Memory B cell (primary cell): ENCODE results near the gene ZNF521.

Experiments used
- ATAC-seq: fragments of 150-1000 bp; cut with Tn5 transposase; 2 replicates; pipeline ENCODE4 v1.10.0; 2021; ENCODE audit warnings: low read depth, mild to moderate bottlenecking, moderate library complexity
- DNase-seq, 2 donors: peaks; one replicate each; pipeline ENCODE4 v3.0.0; 2022; ENCODE audit warnings: low spot score in 2 of 2
- H3K27ac Mint-ChIP-seq: one replicate; pipeline ENCODE4 v1.8.0; 2022; ENCODE audit warnings: mild to moderate bottlenecking, moderate library complexity, mixed read lengths
- H3K27me3 Mint-ChIP-seq: one replicate; pipeline ENCODE4 v1.8.0; 2022; ENCODE audit warnings: mixed read lengths
- H3K36me3 Mint-ChIP-seq: one replicate; pipeline ENCODE4 v1.8.0; 2022; ENCODE audit warnings: mild to moderate bottlenecking, mixed read lengths
- H3K4me1 Mint-ChIP-seq: one replicate; pipeline ENCODE4 v1.8.0; 2022; ENCODE audit warnings: mixed read lengths
- H3K4me3 Mint-ChIP-seq: one replicate; pipeline ENCODE4 v1.8.0; 2022; ENCODE audit warnings: mild to moderate bottlenecking, moderate library complexity, mixed read lengths
- H3K9me3 Mint-ChIP-seq: one replicate; pipeline ENCODE4 v1.8.0; 2022; ENCODE audit warnings: mixed read lengths

Gene ZNF521

DNA sequence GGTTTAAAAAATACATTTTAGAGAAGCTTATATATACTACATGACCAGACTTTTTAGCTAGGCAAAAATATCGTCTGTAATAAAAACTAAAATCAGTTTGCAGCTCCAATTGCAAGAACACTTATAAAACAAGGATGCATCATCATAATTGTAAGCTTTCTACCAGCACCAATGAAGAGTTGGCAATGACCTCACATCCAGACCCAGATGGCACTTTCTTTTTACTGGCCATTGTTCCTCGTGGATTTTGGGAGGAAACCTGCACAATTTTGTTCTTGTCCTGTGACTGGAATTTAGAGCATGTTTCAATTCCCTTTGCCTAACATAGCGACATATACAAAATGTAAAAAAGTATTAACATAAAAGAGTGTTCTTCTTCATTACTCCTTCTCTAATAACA is 174.3 kb downstream of the ZNF521 start:
- no peak overlapping the region for H3K4me3 Mint-ChIP-seq

DNA sequence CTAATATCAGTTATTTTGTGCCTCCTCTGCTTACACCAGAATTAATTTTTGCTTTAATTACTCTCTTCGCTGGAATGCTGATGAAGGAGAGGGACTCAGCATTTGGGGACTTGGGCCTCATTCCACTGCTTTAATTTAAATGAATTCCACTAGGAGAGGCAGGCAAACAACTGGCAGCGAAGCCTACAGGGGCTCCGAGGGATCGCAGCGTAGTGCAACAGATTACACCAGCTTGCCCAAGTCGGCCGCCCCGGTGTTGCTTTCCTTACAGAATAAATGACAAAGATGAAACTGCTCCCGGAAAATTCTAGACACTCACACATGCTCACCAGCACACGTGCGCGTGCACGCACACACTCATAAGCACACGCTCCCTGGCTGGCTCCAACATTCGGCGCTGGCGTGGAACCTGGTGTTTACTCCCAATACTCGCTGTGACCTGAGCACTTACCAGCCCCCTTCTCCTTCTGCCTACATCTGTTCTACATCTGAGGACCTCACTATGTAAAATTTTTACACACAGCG is 175.4 kb downstream of the ZNF521 start:
- no peak overlapping the region for H3K4me3 Mint-ChIP-seq
- H3K27ac Mint-ChIP-seq = no peak overlapping the region
- ATAC-seq = no peak
- no peaks in the 10 kb centered on the region for H3K4me1 Mint-ChIP-seq
- H3K27me3 Mint-ChIP-seq = peaks cover 10% of the 10 kb centered on the region
- no peaks in the 10 kb centered on the region for H3K36me3 Mint-ChIP-seq
- no peaks in the 10 kb centered on the region for H3K9me3 Mint-ChIP-seq
- no peak for DNase-seq

More for the DNA sequence above, 174.3 kb downstream of the ZNF521 start:
- H3K27me3 Mint-ChIP-seq = peaks cover 10% of the 10 kb centered on the region
- ATAC-seq (no peak), DNase-seq (no peak)
- H3K36me3 Mint-ChIP-seq = no peaks in the 10 kb centered on the region
- no peak overlapping the region for H3K27ac Mint-ChIP-seq
- no peaks in the 10 kb centered on the region for H3K9me3 Mint-ChIP-seq
- H3K4me1 Mint-ChIP-seq = no peaks in the 10 kb centered on the region

DNA sequence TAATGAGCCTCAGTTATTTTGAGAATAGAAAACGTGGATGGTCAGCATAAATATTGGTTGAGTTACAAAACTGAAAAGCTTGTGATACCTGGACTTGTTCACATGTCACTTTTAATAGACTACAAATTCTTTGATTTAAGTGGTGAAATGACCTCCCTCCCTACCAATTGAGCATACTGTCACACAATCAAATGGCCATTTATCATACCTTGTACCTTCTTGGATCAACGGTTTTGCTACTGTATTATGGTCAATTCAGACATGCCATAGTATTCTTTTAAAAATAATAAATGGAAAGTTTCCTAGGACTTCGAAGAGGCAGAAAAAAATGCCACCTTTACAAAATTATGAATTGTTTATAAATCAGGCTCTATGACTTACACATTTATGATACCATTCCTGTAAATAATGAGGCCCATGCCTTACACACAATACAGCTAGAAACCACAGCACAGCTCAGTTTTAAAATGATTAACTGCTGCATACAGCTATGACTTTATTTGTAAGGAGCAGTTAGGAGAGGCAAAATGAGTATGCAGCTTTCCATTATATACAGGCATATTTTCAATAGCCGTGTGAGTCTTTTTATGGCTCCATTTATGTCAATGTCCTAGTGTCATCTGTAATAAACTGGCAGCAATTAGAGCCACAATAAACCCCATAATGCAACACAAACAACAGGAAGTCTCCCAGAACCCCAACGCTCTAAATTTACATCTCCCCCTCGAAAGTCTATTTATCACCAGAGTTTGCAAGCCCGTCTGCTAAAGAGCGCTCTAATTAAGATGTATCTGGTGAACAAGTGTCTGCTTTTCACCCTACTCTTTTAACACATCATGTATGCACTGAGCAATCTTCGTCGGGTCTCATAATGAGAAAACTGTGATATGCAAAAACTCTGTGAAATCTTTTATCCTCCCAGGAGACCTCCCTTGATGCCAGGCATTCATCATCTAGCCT is 176.1 kb downstream of the ZNF521 start:
- no peak overlapping the region for H3K27ac Mint-ChIP-seq
- no peak overlapping the region for H3K4me3 Mint-ChIP-seq
- H3K4me1 Mint-ChIP-seq = no peaks in the 10 kb centered on the region
- H3K27me3 Mint-ChIP-seq = peaks cover 8% of the 10 kb centered on the region
- H3K36me3 Mint-ChIP-seq = no peaks in the 10 kb centered on the region
- no peak for DNase-seq
- H3K9me3 Mint-ChIP-seq = no peaks in the 10 kb centered on the region
- no peak for ATAC-seq

DNA sequence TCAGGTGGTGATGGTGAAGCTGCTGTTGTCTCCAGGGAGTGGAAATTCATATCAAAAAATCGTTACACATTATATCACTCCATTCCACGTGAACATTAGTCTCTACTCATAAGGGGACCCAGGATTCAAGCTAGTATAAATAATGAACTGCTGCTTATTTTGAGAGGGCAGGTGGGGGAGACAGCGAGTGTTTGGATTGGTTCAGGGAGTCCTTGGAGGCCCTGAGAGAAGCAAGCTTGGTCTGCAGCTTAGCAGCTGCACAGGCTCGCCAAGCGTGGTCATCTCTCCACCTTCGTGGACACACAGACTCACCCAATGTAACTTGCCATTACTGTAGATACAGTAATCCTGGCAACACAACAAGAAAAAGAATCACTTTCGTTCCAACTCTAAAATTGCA is 177.6 kb downstream of the ZNF521 start:
- Mint-ChIP-seq H3K4me1 (no peaks in the 10 kb centered on the region), H3K4me3 (no peak overlapping the region), H3K36me3 (no peaks in the 10 kb centered on the region), H3K27ac (no peak overlapping the region), H3K9me3 (no peaks in the 10 kb centered on the region), H3K27me3 (peaks cover 4% of the 10 kb centered on the region)
- ATAC-seq (no peak), DNase-seq (no peak)

DNA sequence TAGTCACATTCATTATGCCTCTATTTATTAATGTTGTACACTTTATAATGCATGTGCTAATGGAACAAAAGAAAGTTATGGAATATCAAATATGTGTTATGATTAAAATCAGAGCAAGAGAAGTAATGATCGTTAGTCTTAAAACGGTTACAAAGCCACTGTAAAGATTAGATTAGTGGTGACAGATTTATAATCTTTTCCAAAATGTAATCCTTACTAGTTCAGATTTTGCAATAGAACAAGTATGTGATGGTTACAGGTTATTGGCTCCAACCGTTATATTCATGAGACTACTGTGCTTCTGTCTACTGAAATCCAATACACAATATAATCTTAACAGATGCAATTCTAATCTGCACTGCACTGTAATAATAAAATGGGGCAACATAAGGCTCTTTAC is 180.6 kb downstream of the ZNF521 start:
- H3K4me1 Mint-ChIP-seq = no peaks in the 10 kb centered on the region

DNA sequence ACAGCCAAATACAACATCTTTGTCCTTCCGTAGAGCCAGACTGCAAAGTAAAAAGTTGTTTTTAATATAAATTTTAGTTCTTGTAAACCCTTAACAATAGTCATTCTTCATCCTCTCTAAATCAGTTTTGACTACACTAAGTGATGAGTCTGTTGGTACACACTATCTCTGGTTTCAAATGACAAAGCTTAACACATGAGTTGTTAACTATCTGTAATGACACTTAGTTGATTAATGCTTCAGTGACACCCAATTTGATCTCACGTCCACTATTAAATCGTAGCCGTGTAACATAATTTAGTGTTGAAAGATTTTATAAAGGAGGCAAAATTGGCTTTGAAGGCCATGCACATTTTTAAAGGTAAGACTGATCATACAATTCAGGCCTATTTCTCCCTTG is 181.6 kb downstream of the ZNF521 start:
- H3K4me3 Mint-ChIP-seq = no peak overlapping the region
- no peaks in the 10 kb centered on the region for H3K9me3 Mint-ChIP-seq
- DNase-seq (no peak), ATAC-seq (no peak)
- H3K27me3 Mint-ChIP-seq = no peaks in the 10 kb centered on the region
- peaks cover under 1% of the 10 kb centered on the region for H3K4me1 Mint-ChIP-seq
- no peaks in the 10 kb centered on the region for H3K36me3 Mint-ChIP-seq
- H3K27ac Mint-ChIP-seq = no peak overlapping the region

More for the DNA sequence above, 180.6 kb downstream of the ZNF521 start:
- Mint-ChIP-seq H3K9me3 (no peaks in the 10 kb centered on the region), H3K4me3 (no peak overlapping the region), H3K27me3 (no peaks in the 10 kb centered on the region), H3K27ac (no peak overlapping the region), H3K36me3 (no peaks in the 10 kb centered on the region)
- no peak for ATAC-seq
- no peak for DNase-seq

DNA sequence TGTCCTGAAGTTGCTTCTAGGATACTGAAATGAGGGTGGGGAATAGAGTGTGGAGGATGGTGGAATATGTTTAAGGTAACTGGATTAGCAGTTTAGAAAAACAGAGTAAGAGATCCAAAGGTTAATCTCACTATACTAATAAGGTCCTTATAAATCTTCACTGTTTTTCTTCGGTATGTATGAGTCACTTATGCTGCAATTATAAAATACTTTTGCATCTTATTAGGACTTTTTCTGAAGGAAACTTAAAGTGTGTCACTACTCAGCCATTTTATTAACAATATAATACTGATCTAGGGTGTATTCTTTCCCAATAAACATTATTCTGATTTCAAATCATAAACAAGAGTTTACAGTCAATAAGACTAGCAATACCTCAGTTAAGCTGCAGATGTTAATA is 182.3 kb downstream of the ZNF521 start:
- H3K4me1 Mint-ChIP-seq = peaks cover 5% of the 10 kb centered on the region
- no peak overlapping the region for H3K4me3 Mint-ChIP-seq
- H3K36me3 Mint-ChIP-seq = no peaks in the 10 kb centered on the region
- DNase-seq (no peak), ATAC-seq (no peak)
- H3K27ac Mint-ChIP-seq = no peak overlapping the region
- H3K27me3 Mint-ChIP-seq = no peaks in the 10 kb centered on the region
- H3K9me3 Mint-ChIP-seq = no peaks in the 10 kb centered on the region

DNA sequence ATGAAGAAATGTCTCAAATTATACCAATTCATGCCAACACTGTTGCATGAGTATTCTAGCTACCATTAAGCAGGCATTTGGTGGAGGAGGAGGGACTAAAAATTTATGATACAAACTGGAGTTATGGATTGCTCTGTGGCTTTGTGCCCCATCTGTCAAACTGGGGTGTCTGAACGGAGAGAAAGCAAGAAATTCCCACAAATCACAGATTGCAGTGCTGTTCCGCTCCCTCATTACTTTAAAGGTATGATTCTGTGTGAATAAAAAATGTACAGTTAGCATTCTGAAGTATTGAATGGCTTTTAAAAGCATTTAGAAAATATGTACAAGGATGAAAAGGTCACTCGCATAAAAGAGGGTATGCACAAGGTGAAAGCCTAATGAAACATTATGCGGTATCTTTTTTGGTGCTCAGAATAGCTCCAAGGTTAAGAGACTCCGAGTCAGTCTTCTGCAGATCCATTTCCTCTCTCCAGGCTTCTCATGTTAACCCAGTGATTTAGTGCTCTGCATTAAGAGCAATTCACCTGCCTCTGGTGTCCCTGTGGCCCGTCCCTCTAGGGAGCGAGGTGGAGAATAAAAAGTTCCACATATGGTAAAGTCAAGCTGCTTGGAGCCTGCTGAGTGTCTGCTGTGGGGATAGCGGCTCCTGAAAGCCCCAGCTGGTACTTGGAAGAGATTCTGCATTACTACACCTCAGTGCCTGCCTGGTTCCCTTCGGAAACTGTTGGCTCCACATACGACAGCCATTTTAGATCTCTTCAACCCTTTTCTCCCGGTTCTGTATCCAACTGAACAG is 184.2 kb downstream of the ZNF521 start:
- no peak for DNase-seq
- Mint-ChIP-seq H3K36me3 (no peaks in the 10 kb centered on the region), H3K4me1 (peaks cover 11% of the 10 kb centered on the region), H3K4me3 (no peak overlapping the region), H3K27me3 (no peaks in the 10 kb centered on the region), H3K9me3 (no peaks in the 10 kb centered on the region), H3K27ac (no peak overlapping the region)
- ATAC-seq = no peak

DNA sequence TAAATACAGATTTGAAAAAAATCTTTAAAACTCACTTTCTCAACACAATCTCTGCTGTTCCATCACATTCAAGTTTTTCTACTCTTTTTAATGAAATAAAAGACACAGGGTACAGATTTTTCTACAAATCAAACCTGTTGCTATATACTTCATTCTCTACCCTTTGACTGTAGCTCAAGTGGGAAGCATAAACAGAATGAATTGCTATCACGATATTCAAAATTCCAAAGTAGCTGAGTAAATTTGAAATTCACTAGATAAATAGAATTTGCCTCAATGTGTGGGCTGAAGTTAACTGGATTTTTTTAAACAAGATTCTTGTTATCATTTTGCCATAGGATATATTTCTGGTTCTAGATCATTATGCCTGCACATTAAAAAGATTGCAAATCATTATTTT is 185.9 kb downstream of the ZNF521 start:
- H3K27ac Mint-ChIP-seq = no peak overlapping the region

DNA sequence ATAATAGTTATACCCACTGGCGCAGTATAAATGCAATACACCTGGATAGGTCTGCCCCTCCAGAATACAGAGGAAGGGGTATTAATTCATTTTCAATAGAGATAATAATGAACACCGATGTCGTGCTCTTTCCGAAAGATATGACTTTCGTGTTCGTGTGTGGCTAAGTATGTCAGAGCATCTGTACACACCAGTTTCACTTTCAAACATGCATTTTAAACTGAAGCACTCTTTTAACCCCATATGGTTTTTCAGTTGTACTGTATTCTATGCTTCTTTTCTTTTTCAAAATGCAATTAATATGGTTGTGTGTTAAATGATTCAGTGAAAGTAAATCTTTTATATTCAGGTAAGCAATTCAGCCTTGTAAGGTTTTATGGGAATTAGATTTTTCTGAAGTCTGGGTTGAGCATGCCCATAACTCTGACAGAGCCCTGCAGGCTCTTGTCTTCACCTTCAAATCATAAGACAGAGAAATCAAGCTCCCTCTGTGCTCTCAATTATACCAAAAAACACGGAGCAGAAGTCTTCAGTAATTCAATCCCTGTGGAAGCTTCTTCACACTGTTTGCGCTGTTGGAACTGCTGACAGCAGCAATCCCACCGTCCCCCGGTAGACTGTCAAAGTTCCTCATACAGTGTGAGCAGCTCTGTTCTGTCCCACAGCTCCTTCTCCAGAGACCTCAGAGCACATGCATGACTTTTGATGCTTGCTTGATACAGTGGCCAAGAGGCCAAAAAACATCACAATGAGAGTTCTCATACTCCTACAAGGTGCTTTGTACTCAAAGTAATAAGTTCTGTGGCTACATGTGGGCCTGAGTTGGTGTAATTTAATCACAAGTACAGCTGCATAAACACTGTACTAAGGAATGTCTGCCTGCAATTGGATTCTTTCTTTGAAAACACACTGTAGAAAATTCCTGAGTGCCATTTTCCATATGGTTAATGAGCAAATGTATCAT is 186.8 kb downstream of the ZNF521 start:
- H3K27me3 Mint-ChIP-seq = no peaks in the 10 kb centered on the region
- no peak for DNase-seq

More for the DNA sequence above, 185.9 kb downstream of the ZNF521 start:
- no peak overlapping the region for H3K4me3 Mint-ChIP-seq
- no peaks in the 10 kb centered on the region for H3K27me3 Mint-ChIP-seq
- no peaks in the 10 kb centered on the region for H3K36me3 Mint-ChIP-seq
- H3K4me1 Mint-ChIP-seq = peaks cover 11% of the 10 kb centered on the region
- H3K9me3 Mint-ChIP-seq = no peaks in the 10 kb centered on the region
- no peak for ATAC-seq
- DNase-seq = no peak

DNA sequence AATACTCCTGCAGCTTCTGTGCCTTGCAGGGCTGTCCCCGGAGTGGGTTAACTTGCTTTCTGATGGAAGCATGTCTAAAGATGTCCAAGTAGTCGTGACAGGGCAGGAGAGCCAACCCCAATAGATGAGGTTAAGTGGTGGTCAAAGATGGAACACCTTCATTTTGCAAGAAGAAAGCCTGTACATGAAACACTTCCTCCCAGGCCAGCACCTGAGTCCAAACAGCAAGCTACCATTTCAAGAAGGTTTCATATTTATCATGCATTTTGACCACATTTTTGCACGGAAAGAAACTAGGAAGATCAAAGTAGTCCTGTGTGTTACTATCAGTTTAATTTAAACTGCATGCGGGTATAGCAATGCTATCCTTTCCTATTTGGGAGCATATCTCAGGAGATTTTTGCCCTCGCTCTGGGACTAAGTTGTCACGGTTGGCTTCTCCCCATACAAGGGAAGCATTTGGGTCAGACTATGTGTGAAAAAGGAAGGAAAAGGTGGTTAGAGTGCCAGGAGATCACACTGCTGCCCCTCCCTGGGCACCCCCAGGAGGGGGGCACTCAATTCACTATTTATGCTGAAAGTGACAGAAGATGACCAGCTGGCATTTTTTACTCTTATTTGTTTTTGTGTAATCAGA is 187.6 kb downstream of the ZNF521 start:
- no peaks in the 10 kb centered on the region for H3K27me3 Mint-ChIP-seq
- H3K36me3 Mint-ChIP-seq = no peaks in the 10 kb centered on the region
- no peaks in the 10 kb centered on the region for H3K9me3 Mint-ChIP-seq
- H3K4me3 Mint-ChIP-seq = peak overlapping the region; percentile 71
- peaks cover 11% of the 10 kb centered on the region for H3K4me1 Mint-ChIP-seq
- no peak for DNase-seq
- peak overlapping the region; percentile 30 for H3K27ac Mint-ChIP-seq
- peak; percentile 24 for ATAC-seq

More for the DNA sequence above, 186.8 kb downstream of the ZNF521 start:
- Mint-ChIP-seq H3K4me3 (peak overlapping the region; percentile 71), H3K27ac (no peak overlapping the region), H3K9me3 (no peaks in the 10 kb centered on the region), H3K36me3 (no peaks in the 10 kb centered on the region), H3K4me1 (peaks cover 11% of the 10 kb centered on the region)
- ATAC-seq = peak; percentile 58

DNA sequence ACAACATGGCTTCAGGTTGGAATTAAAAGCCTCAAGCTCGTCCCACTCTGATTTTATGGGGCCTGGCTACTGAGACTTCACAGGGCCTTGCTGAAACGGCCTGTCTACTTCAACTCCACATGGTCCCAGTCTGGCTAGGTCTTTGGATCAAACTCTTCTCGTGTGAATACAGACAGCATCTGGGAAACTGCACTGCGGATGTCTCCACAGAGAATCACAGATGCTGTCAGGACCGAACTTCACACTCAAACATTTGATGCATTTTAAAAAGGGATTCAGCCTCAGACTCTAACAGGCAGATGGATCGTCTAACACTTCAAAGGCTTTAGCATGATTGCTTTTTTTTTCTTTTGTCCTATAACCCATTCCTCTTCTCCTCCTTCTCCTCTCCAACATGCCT is 198.5 kb downstream of the ZNF521 start:
- H3K9me3 Mint-ChIP-seq = peaks cover 3% of the 10 kb centered on the region
- no peaks in the 10 kb centered on the region for H3K4me1 Mint-ChIP-seq
- H3K4me3 Mint-ChIP-seq = no peak overlapping the region

More for the DNA sequence above, 198.5 kb downstream of the ZNF521 start:
- H3K27me3 Mint-ChIP-seq = peaks cover 3% of the 10 kb centered on the region
- H3K27ac Mint-ChIP-seq = no peak overlapping the region
- H3K36me3 Mint-ChIP-seq = no peaks in the 10 kb centered on the region
- DNase-seq (no peak), ATAC-seq (no peak)
